NCI-H1092 treated with DMSO at 0.1 percent for 48 hours (cell line): ENCODE measurements around the gene GFER.
"Not testable (repeated sequence)": the region's sequence is repeated elsewhere in the genome, so short reads cannot be mapped to it uniquely, and the experiment has no call there.

ENCODE experiments used
- DNase-seq: peaks from one replicate; lab custom pipeline; 2025; lab: John Stamatoyannopoulos, UW

The GFER gene

DNA sequence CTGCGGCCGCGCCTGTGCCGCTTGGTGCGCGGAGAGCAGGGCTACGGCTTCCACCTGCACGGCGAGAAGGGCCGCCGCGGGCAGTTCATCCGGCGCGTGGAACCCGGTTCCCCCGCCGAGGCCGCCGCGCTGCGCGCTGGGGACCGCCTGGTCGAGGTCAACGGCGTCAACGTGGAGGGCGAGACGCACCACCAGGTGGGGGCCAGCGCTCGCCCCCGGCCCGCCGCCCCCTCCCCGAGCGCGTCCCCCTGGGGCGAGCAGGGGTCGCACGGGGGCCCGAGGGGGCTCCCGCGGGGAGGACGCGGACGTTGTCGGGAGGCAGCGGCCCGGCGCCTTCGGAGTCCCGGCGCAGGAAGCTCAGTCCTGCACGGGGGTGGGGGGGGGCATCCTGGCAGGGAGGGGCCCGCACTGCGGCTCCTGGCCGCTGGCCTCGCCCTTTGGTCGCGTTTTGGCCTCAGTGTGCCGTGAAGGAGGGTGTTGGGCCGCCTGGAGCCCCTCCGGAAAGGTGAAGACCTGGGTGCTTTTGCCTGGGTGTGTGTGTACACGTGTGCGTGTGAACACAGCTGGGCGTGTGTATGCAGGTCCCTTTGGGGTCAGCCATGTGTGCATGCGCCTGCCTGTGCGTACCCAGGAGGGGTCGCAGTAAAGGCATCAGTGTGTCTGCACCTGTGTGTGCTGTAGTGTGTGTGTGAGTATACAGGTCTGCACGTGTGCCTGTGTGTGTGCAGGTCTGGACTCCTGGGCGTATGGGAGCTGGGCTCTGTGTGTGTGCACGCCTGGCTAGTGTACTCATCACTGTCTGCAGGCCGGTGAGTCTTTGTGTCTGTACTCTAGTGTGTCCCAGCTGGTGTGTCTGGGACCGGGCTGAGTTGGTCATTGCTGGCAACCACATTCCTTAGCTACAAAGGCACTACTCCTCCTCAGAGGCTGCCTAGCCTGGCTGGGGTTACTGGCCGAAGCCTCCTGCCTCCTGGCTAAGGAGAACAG, 43.3 kb downstream of the GFER start:
- peak; percentile 10 for DNase-seq

DNA sequence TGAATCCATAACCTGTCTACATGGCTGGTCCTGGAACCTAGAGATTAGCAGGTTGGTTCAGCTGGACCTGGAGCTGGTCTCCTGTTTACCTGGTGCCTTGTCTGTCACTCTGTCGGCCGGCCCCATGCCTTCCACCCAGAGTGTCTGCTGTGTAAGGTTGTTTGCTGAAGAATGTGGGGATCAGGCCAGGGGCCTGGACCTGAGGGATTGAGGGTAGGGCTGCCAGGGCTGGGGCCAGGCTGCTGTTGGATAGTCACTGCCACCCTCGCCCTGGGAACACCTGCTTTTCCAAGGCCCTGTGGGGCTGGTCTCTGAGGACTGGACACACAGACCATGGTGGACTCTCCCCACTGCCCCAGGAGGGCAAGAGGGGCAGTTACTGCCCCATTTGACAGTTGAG, 44.2 kb downstream of the GFER start:
- DNase-seq: no peak

- peak; percentile 33 for DNase-seq
These were observed 44.7 kb downstream of the GFER start for GRCh38 chr16:2028620-2029220.

DNA sequence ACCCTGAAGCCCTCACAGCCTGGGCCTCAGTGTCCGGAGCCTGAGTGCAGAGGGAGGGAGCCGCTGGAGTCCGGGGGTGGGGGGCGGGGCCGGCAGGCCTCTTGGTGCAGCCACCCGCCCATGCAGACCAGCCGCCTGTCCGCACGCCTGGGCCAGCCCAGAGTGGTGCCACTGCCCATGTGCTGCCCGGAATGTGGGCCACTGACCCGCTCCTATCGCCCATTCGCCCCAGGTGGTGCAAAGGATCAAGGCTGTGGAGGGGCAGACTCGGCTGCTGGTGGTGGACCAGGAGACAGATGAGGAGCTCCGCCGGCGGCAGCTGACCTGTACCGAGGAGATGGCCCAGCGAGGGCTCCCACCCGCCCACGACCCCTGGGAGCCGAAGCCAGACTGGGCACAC, 45.4 kb downstream of the GFER start:
- DNase-seq: no peak

GRCh38 chr16:2030036-2030435, 46.0 kb downstream of the GFER start:
- DNase-seq: no peak

DNA sequence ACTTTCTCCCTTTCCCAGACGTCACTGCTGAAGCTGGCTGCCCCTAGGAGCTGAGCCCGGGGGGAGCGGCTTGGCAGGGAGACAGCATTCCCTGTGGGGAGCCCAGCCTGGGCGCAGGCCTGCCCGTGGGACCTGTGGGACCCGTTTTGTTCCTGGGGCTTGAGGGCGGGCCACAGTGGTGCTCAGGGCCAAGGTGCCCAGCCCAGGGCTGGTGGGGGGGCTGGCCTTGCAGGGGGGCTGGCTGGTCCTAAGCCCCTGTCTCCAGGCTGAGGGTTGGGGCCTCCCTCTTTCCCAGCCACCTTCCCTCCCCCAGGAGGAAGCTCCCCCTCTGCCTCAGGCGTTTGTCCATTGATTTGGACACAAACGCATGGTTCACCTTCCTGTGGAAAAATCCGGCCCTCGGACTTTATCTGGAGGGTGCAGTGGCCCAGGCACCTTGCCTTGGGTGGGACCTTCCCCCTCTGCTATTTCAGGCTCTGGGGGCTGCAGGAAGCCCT, 47.1 kb downstream of the GFER start:
- no peak for DNase-seq

DNA sequence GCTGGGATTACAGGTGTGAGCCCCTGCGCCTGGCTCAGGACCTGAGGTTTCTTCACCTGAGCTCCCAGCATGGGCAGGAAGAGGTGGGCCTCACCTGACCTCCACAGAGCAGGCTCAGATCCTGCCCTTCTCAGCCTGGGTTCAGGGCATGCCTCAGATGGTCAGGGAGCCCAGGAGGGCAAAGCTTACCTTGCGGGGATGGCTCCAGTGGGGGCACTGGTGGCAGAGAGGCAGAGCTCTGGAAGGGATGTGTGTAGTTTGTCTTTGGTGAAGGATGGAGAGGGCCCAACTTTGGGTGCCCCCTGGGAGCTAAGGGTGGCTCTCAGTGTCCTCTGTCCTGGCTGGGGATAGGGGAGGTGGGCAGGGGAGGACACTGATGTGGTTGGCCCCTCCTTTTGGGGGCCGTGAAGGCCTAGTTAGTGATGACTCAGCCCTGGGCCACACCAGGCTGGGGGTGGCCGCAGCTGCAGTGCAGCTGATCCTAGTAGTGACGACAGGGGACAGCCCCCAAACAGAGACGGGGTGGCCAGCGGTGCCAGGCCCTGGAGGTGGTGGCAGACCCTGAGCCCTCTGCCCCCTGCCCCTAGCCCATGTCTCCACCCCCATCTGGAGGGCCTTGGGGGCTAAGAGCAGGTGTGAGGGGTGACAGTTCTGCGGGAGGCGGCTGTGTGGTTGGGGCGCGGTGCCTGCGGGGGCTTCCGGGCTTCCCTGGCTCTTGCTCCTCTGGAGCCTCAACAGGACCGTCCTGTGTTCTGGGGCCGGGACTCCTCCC, 48.5 kb downstream of the GFER start:
- no peak for DNase-seq

DNA sequence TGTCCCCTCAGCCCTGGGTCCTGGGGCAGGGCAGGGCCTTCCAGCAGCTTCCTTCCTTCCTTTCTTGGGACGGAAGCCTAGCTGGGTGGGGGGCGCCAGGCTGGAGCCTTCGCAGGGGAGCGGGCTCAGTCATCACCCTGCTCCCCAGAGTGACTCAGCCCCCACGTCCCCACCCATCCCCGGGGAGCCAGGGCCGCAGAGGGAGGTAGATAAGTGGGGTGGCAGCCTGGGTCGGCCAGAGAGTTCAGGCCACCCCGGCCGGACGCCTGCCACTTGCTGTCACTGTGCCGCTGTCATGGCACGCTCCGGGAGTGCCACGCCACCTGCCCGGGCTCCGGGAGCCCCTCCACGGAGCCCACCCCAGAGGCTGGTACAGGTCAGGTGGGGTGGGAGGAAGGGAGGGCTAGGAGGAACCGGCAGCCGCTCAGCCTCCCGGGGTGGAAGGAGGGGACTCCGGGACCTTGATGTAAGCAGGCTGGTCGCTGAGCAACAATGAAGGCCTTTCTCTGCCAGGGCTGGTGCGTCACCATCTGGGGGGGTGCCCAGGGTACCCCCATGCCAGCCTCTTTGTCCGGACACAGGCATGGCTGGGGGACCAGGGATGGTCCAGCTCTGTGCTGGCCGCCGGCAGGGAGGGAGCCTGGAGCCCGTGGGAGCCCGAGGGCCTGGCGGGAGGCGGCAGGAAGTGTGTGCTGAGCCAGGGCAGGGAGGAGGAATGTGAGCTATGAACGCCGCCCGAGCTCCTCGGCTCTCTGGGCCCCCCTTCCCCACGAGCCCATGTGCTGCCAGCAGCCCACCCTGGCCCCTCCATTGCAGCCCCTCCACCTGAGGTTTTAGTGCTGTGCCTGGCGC, 49.3 kb downstream of the GFER start:
- no peak for DNase-seq

DNA sequence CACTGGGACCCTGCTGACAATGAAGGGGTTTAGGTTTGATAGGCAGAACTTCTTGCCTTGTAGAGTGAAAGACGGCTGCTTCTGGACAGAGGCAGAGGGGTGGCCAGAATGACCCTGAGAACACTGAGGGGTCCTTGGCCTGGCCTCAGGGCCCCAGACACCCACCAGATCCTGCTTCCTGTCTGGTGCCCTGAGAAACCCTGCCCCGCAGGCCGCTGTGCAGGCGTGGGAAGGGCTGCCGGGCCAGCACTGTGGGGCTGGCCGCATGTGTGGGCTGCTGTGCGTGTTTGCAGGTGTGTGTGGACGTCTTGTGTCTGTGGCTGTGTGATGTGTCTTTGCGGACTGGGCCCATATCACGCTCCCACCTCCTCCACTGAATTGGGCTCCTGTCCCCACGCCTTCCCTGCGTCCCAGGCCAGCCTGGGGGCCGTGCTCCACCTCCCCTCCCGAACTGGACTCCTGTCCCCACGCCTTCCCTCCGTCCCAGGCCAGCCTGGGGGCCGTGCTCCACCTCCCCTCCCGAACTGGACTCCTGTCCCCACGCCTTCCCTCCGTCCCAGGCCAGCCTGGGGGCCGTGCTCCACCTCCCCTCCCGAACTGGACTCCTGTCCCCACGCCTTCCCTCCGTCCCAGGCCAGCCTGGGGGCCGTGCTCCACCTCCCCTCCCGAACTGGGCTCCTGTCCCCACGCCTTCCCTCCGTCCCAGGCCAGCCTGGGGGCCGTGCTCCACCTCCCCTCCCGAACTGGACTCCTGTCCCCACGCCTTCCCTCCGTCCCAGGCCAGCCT, 50.1 kb downstream of the GFER start:
- DNase-seq: not testable (repeated sequence)

DNA sequence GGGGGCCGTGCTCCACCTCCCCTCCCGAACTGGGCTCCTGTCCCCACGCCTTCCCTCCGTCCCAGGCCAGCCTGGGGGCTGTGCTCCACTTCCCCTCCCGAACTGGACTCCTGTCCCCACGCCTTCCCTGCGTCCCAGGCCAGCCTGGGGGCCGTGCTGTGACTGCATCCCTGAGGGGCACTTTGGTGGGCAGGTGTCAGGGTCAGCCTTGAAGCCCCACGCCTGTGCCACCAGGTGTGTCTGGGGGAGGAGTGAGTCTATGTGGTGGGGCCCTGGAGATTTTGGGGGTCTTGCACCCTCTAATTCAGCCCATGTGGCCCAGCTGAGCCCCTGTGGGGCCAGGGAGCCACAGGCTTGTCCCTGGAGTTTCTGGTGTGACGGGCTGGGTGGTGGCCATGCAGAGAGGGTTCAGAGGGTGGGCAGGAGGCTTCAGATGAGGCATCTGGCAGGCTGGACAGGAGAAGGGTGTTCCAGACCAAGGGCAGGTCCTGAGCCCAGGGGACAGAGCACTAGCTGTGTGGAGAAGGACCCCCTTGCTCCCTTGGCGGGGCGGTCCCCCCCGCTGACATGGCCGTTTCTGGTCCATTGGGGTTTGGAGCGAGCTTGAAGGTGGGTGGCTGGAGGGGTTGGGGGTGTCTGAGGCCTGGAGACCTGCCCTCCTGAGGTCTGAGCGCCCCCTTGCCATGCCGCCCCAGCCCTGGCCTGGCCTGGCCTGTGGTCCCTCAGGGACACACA, 50.9 kb downstream of the GFER start:
- DNase-seq: no peak

GRCh38 chr16:2035431-2036199, 51.6 kb downstream of the GFER start:
- DNase-seq: peak; percentile 52

DNA sequence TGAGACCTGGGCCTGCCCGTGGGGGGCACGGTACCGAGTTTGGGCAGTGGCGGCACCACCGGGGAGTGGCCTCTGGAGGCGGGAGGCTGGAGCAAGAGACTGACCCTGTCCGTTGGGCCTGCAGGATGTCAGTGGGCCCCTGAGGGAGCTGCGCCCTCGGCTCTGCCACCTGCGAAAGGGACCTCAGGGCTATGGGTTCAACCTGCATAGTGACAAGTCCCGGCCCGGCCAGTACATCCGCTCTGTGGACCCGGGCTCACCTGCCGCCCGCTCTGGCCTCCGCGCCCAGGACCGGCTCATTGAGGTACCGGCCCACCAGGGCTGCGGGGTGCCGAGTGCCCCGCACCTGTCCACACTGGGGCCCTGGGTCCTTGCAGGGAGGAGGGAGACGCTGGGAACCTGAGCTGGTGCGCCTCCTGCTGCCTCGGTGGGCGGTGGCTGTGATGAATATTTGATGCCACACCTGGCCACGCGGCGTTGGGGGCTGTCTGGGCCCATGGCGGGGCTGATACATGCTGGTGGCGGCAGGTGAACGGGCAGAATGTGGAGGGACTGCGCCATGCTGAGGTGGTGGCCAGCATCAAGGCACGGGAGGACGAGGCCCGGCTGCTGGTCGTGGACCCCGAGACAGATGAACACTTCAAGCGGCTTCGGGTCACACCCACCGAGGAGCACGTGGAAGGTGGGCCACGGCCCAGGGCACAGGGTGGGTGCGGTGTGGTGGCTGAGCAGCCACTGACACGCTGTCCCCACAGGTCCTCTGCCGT, 52.4 kb downstream of the GFER start:
- no peak for DNase-seq

- no peak for DNase-seq
These were observed 53.1 kb downstream of the GFER start for GRCh38 chr16:2037115-2037514.
